ENCODE results near the gene SPHKAP. TPM values are rescaled to one million over a fixed set of nuclear protein-coding genes. Genes with fewer than 3 reads are reported as not detected.

The SPHKAP gene
- total RNA-seq, 1 donor from 2014 or later = not detected

DNA sequence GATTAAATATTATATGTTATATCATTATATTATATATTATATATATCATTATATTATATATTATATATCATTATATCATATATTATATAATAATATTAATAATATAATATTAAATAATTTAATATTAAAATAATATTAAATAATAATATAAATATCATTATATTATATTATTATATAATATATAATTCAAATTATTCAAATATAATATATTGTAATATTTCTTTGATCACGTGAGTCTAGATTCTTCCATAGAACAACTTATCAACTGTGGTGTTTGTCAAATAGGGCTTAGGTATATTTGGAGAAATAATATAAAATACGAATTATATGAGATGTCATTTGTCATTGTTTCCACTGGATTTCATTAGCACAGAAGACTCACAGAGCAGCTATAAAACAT, 77.3 kb downstream of the SPHKAP start:
- no peaks in the 10 kb centered on the region for H3K36me3 ChIP-seq (ENCODE audit: control insufficient read depth, insufficient read depth, low read length)
- H3K4me3 ChIP-seq (ENCODE audit: low read depth, low read length) = no peak overlapping the region
- FAIRE-seq (no peak), DNase-seq (ENCODE audit: low read depth) (no peak)
- H3K27me3 ChIP-seq (ENCODE audit: control insufficient read depth, insufficient read depth, low read length) = no peaks in the 10 kb centered on the region
- TF ChIP-seq, protein P1, sequence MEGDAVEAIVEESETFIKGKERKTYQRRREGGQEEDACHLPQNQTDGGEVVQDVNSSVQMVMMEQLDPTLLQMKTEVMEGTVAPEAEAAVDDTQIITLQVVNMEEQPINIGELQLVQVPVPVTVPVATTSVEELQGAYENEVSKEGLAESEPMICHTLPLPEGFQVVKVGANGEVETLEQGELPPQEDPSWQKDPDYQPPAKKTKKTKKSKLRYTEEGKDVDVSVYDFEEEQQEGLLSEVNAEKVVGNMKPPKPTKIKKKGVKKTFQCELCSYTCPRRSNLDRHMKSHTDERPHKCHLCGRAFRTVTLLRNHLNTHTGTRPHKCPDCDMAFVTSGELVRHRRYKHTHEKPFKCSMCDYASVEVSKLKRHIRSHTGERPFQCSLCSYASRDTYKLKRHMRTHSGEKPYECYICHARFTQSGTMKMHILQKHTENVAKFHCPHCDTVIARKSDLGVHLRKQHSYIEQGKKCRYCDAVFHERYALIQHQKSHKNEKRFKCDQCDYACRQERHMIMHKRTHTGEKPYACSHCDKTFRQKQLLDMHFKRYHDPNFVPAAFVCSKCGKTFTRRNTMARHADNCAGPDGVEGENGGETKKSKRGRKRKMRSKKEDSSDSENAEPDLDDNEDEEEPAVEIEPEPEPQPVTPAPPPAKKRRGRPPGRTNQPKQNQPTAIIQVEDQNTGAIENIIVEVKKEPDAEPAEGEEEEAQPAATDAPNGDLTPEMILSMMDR (IDR thresholded peaks at IDR 0.05; ENCODE audit: insufficient read depth, low read length, severe bottlenecking) = no peak

GRCh38 chr2:228103379-228103778, 78.1 kb downstream of the SPHKAP start:
- no peaks in the 10 kb centered on the region for H3K36me3 ChIP-seq (ENCODE audit: control insufficient read depth, insufficient read depth, low read length)
- no peak for FAIRE-seq
- H3K4me3 ChIP-seq (ENCODE audit: low read depth, low read length) = no peak overlapping the region
- TF ChIP-seq, protein P1 (IDR thresholded peaks at IDR 0.05; ENCODE audit: insufficient read depth, low read length, severe bottlenecking) = no peak
- DNase-seq (ENCODE audit: low read depth) = no peak
- H3K27me3 ChIP-seq (ENCODE audit: control insufficient read depth, insufficient read depth, low read length) = no peaks in the 10 kb centered on the region

DNA sequence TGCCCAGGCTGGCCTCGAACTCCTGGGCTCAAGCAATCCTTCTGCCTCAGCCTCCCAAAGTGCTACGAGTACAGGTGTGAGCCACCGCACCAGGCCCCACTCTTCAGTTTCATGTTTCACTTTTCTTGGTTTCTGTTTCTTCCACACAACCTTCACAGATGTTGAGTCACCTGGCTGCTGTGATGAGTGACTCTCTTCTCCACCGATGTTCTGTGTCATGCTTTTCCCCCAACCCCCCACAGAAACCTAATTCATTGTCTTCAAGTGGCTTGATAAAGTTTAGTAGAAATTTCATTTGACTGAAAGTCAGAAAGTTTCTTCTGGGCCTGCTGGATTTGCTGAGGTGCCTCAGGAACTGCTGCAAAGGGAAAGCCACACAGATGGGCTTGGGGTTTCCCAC, 78.5 kb downstream of the SPHKAP start:
- H3K36me3 ChIP-seq (ENCODE audit: control insufficient read depth, insufficient read depth, low read length) = no peaks in the 10 kb centered on the region

GRCh38 chr2:228094377-228094921, 87.0 kb downstream of the SPHKAP start:
- H3K27me3 ChIP-seq (ENCODE audit: control insufficient read depth, insufficient read depth, low read length) = no peaks in the 10 kb centered on the region
- DNase-seq (ENCODE audit: low read depth) (peak; percentile 5), FAIRE-seq (no peak)
- TF ChIP-seq, protein P1 (IDR thresholded peaks at IDR 0.05; ENCODE audit: insufficient read depth, low read length, severe bottlenecking) = no peak
- H3K4me3 ChIP-seq (ENCODE audit: low read depth, low read length) = no peak overlapping the region
- no peaks in the 10 kb centered on the region for H3K36me3 ChIP-seq (ENCODE audit: control insufficient read depth, insufficient read depth, low read length)

More for the DNA sequence above, 78.5 kb downstream of the SPHKAP start:
- DNase-seq (ENCODE audit: low read depth) (peak; percentile 13), FAIRE-seq (no peak)
- H3K27me3 ChIP-seq (ENCODE audit: control insufficient read depth, insufficient read depth, low read length) = no peaks in the 10 kb centered on the region
- TF ChIP-seq, protein P1 (IDR thresholded peaks at IDR 0.05; ENCODE audit: insufficient read depth, low read length, severe bottlenecking) = no peak
- H3K4me3 ChIP-seq (ENCODE audit: low read depth, low read length) = no peak overlapping the region

DNA sequence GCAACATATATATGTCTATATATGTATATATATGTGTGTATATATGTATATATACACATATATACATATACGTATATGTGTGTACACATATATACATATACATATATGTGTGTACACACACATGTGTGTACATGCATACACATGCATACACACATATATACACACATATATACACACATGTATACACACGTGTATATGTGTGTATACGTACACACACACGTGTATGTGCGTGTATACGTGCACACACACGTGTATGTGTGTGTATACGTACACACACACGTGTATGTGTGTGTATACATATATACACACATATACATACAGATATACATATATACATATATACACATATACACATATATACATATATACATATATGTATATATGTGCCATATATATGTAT, 89.4 kb downstream of the SPHKAP start:
- H3K27me3 ChIP-seq (ENCODE audit: control insufficient read depth, insufficient read depth, low read length) = no peaks in the 10 kb centered on the region
- no peak overlapping the region for H3K4me3 ChIP-seq (ENCODE audit: low read depth, low read length)
- DNase-seq (ENCODE audit: low read depth) (no peak), FAIRE-seq (no peak)
- H3K36me3 ChIP-seq (ENCODE audit: control insufficient read depth, insufficient read depth, low read length) = no peaks in the 10 kb centered on the region
- TF ChIP-seq, protein P1 (IDR thresholded peaks at IDR 0.05; ENCODE audit: insufficient read depth, low read length, severe bottlenecking) = no peak

- no peaks in the 10 kb centered on the region for H3K36me3 ChIP-seq (ENCODE audit: control insufficient read depth, insufficient read depth, low read length)
- no peaks in the 10 kb centered on the region for H3K27me3 ChIP-seq (ENCODE audit: control insufficient read depth, insufficient read depth, low read length)
- TF ChIP-seq, protein P1 (IDR thresholded peaks at IDR 0.05; ENCODE audit: insufficient read depth, low read length, severe bottlenecking) = no peak
- DNase-seq (ENCODE audit: low read depth) = no peak
- no peak overlapping the region for H3K4me3 ChIP-seq (ENCODE audit: low read depth, low read length)
- FAIRE-seq = no peak
These were observed 94.9 kb downstream of the SPHKAP start for GRCh38 chr2:228086561-228086960.
